Glomerular endothelial cell (primary cell): ENCODE data around the gene UNC5A. TPM values are rescaled to one million over a fixed set of nuclear protein-coding genes. Genes with fewer than 3 reads are reported as not detected.

ENCODE experiments used
- DNase-seq: peaks from one replicate; pipeline ENCODE4 v3.0.0-alpha.2; 2011; ENCODE audit warnings: low read depth, low spot score; ENCODE audit errors: extremely low read depth
- total RNA-seq: library from RNA; depleted of rRNA; stranded (reverse); fragments of >200 nt; gene quantifications from 2 replicates; pipeline ENCODE4 v1.2.3, GENCODE V29; 2015

Gene UNC5A
- total RNA-seq, 1 donor from 2014 or later: 18.5 TPM

DNA sequence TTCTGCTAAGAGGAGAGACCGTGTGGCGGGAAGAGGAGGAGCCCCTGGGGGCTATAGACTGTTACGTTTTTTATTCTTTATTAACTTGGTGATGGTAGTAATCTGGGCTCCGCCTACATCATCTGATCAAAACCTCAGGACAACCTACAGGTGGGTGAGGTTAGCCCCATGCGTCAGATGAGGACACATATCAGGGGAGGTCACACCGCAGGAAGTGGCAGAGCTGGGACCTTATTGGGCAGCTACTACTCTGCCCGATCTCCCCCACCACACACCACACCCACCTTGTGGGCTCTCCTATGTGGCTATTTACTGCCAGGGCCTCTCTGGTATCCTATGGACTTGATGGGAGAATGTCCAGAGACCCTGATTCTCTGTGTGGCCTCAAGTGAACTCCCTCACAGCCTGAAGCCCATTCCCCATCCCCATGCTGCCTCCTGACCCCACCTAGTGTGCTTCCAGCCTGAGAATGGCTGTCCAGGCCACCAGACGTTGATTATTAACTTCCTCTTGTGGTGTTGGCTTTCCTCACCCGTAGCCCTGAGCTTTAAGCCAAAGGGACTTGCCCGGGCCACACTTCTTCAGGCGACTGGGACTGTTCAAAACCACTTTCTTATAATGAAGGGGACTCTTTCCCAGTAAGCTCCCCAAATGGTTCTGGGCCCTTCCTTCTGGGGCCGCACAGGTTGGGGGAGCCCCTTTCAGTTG is 8.2 kb downstream of the UNC5A start:
- no peak for DNase-seq

DNA sequence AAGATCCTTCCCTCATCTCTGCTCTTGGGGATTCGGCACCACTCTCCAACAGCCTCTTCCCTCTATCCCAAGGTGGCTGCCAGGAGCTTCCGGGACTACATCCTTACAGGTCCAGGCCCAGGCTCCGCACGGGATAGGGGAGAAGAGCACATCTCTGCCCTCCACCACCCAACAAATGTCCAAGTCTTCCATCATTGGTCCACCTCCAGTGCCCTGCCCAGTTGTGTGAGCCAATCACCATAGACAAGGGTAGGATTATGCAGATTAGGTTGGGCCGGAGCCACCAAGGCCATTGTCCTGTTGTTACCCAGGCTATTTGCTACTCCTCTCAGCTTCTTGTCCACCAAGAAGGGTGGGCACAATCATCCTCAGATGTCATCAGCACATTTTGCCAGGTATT is 9.1 kb downstream of the UNC5A start:
- no peak for DNase-seq

DNA sequence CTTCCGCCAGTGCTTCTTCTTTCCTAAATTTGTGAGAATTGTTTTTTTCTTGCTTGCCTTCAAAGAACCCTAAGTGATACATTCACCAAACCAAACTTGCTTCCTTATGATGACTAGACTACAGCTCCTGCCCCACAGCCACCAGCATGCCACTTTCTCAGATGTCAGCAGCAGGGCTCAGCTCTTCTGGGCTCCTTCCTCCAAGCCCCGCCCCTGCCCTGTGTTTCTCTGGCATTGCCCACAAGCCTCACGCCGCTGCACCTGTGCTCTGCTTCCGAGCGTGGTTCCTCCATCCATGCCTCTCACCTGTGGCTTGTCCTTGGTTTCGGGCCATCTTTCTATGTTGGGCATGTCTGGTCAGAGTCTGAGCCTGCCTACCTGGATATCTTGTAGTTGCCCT is 10.6 kb downstream of the UNC5A start:
- DNase-seq: no peak

DNA sequence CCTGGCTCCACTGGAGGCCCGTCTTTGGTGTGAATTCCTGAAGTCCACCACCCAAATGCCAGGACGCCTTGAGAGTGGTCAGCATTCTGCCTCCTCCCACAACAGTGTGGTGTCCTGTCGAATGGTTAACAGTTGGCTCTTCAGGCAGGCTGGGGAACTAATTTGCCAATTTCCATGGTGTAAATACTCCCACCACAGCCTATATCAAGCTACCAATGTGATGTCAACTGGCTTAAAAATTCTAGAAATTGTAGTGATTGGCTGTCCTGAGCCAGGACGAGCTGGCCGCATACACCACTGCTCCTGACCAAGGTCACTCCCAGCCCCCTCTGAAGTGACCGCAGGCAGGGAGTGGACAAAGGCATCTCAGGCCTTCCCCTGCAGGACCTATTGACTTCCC is 11.1 kb downstream of the UNC5A start:
- DNase-seq: no peak

DNA sequence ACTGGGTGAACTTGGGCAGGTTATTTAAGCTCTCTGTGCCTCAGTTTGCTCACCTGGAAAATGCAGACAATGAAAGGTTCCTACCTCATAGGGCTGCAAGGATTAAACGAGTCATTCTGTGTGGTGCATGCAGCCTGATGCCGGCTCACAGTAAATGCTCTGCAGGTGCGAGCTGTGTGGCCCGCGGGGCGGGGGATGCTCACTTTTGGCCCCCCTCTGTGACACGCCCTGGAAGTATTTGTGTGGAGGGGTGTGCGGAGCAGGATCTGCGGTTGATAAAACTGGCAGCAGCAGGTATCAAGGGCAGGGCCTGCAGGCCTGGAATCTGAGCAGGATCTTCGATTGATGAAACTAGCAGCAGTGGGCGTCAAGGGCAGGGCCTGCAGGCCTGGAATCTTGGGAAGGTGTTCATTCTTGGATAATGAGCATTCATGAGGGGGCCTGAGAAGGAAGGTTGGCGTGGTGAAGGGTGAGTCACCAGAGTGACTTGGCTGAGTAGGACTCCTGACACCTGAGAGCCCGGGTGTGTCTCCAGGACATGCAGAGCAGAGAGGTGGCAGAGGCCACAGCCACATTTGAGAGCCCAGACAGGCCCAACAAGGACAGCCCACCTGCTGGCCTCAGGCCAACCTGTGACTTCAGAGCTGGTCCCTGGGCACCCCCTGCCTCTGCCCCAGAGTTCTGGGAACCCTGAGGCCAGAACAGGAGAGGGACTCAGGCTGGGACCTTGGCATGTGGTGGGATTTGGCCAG is 11.9 kb downstream of the UNC5A start:
- no peak for DNase-seq

DNA sequence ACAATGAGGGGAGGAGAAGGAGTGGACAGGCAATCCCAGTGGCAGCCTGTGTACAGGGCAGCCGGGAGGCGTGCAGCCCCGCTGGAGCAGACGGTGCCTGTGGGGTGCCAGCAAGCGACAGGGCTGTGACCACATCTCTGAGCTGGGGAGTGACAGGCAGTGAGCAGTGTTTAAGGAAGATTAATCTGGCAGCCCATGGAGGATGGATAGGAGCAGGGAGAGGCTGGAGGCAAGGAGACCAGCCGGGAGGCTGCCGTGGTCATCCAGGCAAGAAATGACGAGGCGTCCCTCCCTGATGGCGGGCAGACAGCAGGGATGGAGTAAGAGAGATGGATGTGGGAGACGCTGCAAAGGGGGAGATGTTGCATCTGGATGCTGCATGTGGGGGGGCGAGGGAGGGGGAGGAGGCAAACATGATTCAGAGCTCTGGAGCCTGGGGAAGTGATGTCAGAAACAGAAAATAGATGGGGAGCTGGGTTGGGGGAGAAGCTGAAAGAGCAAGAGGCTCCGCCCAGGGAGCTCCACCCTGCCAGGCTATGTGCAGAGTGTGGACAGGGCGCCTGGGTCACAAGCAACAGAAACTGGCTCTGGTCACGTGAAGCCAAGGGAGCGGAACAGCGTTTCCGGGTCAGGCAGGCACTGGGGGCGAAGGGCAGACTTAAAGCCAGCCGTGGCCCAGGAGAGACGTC is 12.6 kb downstream of the UNC5A start:
- DNase-seq: no peak

DNA sequence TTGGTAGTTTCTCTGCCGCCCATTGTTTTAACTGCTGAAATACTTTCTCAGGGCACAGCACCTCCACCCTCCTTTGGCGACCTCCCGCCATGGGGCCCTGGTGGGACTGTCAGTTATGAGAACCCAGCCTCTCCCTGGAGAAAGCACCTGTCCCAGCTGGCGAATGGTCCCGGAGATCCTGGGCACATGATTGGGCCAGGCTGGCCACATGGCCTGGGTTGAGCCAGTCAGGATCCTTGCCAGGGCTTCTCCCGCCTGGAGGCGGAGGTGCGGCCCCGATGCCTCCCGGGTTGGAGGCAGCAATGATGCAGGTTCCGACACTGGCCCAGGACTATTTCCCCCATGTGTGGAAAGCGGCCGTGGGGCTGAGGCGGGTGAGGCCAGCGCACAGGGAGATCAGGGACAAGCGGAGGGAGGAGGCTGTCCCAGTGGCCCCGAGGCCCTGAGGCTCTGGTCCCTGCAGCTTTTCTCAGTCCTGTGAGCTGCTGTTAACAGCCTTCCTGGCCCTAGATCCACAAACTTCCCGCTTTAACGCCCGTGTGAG is 13.6 kb downstream of the UNC5A start:
- DNase-seq: no peak

DNA sequence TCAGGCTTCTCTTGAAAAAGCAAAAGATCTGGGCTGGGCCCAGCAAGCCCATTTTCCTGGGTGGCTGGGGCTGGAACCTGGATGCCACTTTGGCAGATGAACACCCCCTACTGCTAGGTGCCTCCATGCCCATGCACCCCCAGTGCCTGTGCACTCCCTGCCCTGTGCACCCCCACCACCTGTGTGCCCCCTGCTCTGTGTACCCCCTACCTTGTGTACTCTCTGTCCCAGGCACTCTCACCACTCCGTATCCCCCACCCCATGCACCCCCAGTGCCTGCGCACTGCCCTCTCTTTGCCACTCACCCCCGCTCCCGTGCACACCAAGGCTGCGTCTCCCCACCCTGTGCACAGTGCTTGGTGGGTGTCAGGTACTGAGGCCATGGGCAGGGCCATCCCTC is 14.2 kb downstream of the UNC5A start:
- DNase-seq: no peak

DNA sequence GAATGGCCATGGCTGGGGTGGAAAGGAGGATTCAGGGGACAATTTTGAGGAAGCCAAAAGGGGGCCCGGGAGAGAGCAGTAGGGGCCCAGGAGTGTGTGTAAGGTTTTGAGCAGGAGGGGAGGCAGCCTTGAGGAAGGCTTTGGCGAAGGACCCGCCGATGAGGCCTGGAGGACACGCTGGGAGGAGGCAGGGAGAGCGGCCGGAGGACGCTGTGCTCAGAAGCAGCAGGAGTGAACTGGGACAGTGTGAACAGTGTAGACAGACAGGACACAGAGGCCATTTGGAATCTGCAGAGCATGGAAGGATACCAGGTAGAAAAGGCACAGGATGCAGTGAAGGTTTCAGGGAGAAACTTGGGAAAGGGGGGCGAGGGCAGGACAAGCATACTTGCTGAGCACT is 14.9 kb downstream of the UNC5A start:
- no peak for DNase-seq

DNA sequence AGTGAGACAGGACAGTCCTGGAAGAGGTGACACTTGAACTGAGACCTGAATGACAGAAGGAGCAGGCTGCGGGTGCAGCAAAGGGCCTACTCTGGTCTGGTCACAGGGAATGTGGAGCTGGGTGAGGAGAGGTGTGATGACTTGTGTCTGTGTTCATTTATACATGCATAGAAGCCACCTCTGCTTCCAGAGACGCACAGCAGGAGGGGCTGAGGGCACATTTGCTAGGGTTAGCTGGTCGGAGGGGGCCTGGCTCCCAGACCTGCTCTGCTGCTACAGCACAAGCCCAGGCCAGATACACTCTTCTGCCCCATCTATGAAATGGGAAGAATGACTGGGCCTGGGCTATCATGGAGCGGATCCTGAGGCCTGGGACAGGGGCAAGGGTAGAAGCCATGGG is 15.6 kb downstream of the UNC5A start:
- DNase-seq: no peak

DNA sequence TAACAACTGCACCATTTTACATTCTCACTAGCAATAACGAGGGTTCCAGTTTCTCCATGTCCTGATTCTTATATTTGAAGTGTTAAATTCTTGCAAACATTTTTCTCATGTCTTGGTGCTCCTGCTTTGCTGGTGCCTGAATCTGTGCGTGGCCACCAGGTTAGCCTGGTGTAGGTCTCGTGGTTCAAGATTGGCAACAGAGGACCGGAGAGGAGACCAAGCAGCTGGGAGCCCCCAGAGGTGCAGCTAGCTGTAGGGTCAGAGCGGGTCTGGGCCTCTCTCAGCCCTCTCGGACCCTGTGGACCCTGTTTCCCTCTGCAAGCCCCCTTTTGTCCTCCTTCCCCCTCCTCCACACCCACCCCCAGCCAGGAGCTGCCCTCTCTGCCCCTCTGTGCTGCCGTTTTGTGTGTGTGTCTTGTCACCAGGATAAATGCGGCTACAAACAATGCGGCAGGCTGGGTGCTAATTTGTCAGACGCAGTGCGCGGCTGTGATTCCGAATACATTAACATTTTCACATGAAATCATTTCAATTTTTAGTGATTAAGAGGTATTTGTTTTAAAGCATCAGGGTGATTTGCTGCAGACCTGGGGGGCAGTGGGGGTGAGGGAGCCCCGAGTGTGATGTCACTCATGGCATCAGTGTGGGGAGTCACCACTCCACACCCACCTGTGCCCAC is 17.5 kb downstream of the UNC5A start:
- DNase-seq: no peak

DNA sequence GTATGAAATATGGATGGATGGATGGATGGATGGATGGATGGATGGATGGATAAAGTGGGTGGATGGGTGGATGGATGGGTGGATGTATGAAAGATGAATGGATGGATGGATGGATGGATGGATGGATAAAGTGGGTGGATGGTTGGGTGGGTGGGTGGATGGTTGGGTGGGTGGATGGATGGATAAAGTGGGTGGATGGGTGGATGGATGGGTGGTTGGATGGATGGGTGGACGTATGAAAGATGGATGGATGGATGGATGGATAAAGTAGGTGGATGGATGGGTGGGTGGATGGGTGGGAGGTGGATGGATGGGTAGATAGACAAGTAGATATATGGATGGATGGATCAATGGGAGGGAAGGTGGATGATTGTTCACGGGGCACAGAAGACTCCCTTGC is 19.0 kb downstream of the UNC5A start:
- no peak for DNase-seq

DNA sequence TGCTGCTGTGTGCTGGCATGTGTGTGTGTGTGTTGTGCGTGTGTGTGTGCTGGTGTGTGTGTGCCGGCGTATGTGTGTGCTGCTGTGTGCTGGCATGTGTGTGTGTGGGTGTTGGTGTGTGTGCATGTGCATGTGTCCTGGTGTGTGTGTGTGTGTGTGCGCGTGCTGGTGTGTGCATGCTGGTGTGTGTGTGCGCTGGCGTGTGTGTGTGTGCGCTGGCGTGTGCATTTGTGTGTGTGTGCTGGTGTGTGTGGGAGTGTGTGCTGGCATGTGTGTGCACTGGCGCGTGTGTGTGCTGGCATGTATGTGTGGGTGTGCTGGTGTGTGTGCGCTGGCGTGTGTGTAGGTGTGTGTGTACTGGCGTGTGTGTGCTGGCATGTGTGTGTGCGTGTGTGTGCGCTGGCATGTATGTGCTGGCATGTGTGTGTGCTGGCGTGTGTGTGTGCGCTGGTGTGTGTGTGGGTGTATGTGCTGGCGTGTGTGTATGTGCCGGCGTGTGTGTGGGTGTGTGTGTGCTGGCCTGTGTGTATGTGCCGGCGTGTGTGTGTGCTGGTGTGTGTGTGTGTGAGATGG is 20.1 kb downstream of the UNC5A start:
- no peak for DNase-seq

DNA sequence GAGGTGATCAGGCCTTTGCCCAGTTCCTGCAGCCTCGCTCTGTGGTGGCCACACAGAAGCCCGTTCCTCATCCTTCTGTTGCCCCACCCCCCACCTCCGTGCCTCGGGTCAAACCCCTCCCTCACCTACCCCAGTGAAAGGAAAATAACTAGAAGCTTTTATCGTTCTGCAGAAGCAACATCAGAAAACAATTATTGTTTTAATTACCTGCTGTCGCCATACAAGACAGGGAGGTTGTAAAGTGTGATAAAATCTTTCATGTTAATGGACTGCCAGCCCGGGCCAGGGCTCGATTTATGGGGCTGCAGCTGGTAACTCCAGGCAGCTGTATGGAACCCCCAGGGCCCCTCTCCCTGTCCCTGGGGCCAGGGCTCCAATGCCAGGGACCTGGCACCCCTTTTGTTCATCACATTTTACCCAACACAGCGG is 20.6 kb downstream of the UNC5A start:
- DNase-seq: no peak

DNA sequence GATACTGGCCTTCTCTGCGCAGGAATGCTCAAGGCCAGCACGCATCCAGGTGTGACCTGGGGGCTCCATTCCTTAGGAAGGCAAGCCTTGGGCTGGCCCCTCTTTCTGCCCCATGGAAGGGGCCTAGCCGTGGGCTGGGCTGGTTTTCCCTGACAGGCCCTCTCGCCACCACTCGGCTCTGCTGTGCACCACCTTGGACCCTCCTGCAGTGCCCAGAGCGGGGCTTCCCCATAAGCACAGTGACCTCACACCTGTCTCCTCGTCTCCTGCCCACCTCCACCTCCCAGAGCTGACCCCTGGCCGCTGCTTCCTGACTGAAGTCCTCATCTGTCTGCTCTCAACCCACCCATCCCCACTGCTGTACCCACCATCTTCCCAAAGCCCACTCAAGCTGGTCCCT is 21.1 kb downstream of the UNC5A start:
- DNase-seq: no peak

DNA sequence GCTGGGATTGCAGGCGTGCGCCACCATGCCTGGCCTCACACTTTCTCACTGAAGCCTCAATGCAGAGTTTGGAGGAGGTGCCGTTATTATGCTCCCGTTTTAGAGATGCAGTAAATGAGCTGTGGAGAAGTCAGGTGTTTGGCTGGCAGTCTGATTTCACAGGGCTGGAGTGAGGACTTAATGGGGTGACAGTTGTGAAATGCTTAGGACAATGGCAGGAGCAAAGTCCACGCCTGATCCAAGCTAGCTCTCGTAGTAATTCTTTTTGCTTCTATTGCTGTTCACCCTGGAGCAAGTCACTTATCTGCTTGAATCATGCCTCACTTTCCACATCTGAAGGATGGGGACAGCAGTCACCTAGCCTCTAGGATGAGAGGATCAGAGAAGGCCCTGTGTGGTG is 21.8 kb downstream of the UNC5A start:
- DNase-seq: no peak

DNA sequence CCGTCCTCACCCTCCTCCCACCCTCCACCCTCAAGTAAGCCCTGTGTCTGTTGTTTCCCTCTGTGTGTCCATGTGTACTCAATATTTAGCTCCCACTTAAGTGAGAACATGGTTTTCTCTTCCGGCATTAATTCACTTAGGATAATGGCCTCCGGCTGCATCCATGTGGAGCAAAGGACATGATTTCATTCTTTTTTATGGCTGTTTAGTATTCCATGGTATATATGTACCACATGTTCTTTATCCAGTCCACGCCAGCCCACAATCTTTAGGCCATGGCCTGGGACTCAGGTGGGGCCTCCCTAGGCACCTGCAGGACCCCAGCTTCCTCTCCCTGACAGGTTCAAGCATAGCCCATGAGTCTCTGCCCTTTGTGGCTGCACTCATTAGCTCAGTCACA is 22.9 kb downstream of the UNC5A start:
- DNase-seq: no peak

DNA sequence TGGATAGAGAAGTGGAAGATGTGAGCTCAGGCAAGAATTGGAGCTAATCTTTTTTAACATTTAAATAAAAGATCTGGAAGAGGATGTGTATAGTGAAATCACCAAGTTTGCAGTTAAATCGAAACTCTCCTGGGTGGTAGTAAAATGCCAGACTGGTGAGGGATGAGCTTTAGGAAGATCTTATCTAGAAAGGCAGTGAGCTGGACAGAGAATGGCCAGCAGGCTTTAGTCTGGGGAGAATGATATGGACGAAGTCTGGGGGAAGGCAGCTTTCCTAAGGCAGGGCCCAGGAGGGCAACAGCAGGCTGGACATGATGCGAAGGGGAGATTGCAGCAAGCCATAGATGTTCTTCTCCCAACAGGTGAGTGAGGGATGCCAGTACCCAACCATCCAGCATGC is 25.6 kb downstream of the UNC5A start:
- DNase-seq: no peak

DNA sequence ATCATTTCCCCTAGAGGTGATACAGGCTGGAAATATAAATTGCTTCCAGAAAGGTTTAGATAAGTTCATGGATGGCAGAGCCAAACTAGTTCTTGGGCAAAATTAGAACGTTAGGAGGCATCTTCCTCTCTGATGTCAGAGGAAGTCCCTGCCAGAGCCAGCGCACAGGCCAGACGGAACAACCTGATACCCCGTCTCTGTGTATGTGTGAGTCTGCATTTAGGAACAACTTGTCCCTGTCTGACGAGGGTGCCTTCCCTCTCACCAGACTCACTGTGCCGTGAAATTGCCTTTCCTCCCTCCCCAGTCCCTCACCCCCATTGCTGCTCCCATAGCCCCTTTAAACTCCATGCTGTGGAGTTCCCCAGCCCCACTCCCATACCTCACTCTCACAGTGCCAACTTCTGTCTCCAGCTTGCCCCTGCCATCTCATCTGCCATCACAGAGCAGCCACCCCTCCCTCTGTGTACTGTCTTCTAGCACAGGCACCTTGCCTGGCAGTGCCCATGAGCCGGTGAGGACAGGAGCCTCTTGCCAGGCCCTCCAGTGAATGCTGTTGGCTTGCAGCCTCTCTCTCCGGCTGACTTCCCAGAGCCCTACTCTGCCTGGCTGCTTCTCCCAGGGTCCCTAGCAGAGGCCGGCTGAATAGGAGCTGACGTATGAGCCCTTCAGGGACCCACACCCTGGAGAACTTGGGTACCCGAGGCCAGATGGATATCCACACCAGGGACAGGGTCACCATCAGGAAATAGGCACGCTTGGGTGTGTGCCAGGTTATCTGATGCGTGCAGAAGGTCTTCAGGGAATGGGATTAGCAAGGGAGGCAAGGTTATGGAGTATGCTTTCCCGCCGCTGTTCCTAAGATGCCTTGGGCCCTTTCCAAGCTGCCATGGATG is 26.7 kb downstream of the UNC5A start:
- DNase-seq: no peak

DNA sequence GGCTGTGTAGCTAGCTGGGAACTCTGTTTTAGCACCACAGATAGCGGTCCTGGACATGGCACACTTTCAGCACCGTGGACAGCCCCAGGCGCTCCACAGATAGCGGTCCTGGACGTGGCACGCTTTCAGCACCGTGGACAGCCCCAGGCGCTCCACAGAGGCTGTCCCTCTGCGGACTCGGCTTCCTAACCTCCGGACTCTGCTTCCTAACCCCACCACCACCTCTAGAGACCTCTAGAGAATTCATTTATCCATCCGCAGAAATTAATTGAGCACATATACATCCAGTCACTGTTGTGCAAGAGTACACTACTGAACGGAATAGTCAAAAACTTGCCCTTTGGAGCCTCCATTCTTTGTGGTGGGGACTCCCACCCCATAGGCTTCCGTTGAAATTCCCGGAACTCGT is 27.4 kb downstream of the UNC5A start:
- peak; percentile 57 for DNase-seq
